DMS79 treated with DMSO at 0.1 percent for 48 hours (cell line): ENCODE measurements around the gene MAP3K9.
"Not testable (repeated sequence)": the region's sequence is repeated elsewhere in the genome, so short reads cannot be mapped to it uniquely, and the experiment has no call there.

Experiments used
- DNase-seq: peaks from one replicate; lab custom pipeline; 2025; lab: John Stamatoyannopoulos, UW

MAP3K9 gene

DNA sequence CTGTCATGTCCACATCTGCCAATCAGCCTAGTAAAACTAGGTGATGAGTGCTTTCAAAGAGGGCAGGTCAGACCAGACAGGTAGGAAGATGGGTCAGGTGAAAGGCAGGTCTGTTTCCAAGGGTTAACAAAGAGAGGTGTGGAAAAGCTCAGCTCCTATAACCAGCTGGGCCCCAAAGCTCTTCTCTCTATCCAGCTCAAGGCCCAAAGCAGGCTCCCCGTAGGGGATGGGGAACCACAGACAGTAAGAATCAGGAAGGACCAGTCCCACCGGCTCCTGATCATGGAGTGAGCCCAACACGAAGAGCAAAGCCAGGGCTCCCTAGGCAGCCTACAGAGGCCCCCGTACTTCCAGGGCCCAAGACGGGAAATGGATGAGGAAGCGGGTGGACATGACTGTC is 84.4 kb downstream of the MAP3K9 start:
- no peak for DNase-seq

DNA sequence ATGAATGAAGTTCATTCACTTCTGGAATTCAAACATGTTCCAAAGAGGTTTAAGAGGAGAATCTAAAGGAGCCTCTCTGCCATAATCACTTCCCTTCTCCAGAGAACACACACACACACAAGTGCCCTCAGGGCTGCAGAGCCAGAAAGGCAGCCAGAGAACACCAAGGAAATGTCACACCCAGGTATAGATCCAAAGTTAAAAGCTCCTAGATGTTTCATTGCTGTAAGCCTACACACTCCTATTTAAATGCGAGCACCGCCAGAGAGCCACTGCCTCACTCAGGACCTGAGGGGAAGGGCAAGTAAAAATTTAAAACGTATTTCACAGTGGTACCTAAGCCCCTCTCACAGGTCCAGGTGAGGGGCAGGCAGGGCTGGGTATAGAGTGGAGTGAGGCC is 85.2 kb downstream of the MAP3K9 start:
- DNase-seq, result no peak

DNA sequence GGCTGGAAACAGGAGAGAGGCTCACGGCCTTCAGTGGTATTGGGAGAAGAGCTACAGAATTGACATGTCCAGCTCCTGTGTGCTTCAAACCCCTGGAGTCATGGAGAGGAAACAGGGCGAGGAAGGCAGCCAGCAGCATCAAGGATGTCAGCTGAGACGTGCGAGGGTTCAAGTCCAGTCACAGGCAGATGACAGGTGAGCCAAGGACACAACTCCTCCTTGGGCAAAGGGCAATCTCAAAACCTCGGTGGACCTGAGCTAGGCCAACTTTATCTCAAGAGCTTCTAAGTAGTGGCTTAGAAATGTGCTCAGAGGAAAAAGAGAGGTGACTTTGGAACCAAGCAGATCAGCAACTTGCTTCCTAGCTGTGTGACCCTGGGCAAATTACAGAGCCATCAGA is 86.0 kb downstream of the MAP3K9 start:
- DNase-seq, result no peak

DNA sequence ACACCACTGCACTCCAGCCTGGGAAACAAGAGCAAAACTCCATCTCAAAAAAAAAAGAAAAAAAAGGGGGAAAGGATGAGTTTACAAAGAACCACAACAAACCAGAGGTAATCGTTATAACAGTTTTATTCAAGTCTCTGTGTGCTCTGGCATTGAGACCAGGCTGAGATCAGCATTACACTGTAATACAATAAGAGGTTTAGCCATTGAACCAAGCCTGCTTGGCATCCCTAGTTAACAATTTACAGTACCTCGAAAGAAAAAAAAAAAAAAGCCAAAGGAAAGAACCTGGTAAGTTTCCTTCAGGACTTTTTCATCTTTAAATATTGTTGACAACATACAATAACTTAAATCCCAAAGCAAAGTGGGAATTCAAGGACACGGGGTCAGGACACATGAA is 86.9 kb downstream of the MAP3K9 start:
- DNase-seq, result no peak

DNA sequence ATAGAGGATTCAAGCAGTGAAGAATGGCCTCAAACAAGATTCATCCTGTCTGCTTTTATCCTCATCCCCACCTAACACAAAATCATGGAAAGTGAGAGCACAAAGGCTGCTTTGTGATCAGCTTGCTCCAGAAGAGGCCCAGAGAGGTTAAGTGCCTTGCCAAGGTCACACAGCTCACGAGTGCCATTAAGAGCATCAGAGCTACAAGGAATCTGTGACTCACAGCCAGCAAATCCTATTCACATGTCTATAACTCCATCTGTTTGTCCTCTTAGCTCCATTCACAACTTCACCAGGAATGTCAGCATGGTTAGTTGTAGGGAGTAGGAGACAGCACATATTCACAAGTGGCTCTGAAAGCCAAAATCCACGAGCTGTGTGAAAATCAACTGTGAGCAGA is 87.8 kb downstream of the MAP3K9 start:
- DNase-seq, result no peak

DNA sequence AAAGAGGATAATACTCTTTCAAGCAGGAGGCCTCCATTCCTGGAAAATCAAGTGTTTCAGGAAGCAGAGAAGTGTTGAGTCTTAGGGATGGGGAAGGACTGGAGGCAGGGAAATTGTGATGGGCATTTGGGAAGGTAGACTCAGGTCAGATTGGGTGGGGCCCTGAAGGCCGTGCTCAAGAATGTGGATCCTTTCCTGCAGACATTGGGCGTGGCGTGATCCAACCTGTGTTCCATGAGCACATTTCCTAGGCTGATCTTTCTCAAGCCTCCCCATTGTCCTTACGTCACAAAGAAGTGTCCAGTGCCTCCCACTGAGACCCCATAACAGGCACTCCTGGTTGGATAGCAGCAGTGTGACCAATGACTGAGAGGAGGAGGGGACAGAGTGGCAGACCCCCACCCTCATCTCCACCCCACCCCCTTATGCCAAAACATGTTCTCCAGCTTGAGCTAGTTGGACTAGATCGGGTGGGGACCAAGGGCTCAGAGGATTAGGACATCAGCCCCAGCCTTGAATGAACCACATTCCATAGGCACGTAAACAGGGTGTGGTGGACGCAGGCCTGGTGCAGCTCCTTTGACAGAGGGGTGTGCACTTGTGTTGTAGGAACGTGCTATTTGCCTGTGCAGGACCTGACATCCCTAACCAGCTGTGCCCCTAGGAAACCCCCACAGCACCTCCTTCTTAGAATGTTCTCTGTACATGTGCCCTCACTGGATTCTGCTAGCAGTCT is 90.8 kb downstream of the MAP3K9 start:
- DNase-seq, result no peak

DNA sequence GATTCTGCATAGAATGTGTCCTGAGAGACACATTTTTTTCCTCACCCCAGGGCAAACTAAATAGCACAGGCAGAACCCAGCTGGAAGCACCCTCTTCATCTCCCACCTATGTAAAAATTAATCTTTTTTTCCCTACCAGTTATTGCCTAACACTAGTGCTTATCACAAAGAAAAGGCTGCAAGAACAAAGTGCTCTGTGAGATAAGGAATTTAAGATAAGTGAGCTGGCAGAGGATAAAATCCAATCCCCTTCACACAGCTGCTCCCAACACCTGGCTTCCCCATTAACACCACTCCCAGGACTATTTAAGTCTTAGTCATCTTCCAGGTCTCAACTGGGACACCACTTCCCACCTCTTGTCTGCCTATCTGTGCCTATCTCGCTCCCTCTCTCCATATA is 92.4 kb downstream of the MAP3K9 start:
- no peak for DNase-seq

DNA sequence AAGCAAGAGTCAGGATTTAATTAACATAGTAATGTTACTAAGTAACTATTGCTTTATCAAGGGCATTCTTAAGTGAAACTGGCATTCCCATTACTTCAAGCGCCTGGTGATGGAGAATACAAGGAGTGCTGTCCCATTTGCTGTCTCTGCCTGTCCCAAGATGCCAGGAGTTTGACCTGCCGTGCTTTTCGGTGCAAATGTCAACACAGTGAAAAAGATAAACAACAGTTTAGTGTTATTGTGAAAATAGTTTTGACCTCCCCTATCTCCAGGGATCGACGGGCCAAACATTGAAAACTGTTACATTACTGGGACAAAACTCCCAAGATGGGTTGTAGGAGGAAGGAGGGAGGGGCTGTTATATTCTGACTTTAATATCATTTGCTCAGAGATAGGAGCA is 92.8 kb downstream of the MAP3K9 start:
- no peak for DNase-seq

DNA sequence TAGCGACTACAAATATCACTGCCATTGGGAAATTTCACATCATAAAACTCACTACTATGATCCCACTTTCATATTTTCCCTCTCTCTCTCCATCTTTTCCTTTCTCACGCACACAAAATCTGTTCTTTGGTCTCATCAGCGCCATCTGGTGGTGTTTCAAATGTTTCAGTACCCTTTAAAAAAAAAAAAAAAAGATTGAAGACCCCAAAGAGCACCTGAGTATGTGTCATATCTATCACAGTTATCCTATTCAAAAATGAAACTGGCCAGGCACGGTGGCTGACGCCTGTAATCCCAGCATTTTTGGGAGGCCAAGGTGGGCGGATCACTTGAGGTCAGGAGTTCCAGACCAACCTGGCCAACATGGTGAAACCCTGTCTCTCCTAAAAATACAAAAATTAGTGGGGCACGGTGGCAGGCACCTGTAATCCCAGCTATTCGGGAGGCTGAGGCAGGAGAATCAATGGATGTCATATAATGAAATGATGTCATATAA is 95.2 kb downstream of the MAP3K9 start:
- peak; percentile 87 for DNase-seq

DNA sequence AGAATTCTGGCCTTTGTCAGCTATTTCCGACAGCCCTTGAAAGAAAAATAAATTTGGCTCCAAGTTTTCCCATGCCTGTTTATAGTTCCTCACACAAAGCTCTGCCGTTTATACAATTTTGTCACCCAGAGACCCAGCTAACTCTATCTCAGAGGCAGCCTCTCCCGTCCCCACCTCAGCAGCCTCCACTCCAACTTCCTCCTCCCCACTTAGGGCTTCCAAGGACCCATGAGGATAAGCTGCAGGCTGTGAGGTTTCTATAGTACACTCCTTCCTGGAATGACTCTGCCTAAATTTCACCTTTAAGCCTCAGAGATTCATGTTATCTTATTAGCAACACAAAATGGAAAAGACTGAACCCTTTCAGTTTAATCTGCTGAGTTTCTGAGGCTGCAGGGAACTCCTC is 95.8 kb downstream of the MAP3K9 start:
- DNase-seq, result no peak

DNA sequence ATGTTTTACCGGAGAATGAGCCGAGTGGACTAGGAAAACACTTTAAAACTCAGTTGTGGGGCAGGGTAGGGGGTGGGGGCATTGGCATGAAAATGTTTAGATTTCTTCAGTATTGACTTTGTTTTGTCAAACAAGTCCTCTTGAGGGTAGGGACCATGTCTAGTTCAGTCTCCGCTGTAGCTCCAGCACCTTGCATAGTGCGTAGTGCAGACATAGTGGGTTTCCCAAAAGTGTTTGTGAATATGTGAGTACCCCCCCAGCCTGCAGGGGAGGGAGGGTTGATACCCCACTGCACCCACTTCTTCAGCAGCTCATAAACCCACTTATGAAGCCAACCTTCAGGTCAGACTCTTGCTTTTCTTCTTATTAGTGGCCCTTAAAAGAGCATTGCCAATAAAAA is 96.2 kb downstream of the MAP3K9 start:
- DNase-seq, result no peak

DNA sequence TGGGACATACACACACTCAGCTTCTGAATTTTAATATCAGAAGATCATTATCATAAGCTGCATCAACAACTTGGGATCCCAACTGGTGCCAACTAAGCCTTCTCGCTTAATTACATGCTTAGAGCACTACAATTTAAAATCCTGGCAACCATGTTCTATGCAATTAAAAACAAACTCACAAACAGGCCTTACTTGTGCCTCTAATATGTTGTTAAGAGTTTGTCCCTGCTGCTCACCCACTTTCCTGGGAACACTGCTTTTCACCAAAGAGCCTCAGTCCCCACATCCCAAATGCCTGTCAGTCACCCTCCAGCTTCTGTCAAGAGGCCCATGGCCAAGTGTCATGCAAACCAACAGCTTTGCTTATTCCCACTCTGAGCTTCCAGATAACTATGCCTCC is 97.9 kb downstream of the MAP3K9 start:
- no peak for DNase-seq

DNA sequence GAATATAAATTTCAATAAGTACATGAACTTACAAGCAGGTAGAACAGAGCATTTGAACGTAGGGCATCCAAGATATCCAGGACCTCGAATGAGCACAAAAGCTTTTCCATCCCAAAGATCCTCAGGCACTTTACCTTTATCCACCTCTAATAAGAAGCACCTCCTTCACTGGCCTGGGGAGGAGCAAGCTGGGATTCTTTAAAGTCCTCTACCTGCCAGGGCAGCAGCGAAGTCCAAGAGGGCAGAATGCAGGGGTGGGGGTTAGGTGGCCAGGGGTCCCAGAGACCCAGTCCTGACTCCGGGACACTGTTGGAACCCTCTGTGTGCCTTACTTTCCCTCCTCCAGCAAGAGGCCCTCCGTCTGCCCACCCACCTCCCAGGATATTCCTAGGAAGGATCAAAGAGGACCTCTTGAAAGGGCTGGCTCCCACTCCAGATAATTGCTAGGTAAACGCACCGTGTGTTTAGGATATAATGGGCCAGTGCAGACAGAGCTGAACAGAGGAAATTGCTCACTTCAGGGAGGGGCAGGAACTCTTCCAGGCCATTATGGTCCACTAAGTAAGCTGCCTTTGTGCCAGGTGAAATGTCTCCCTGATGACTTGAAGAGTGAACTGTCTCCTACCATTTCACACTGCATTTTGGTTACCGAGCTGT is 99.5 kb downstream of the MAP3K9 start:
- DNase-seq, result peak; percentile 99

DNA sequence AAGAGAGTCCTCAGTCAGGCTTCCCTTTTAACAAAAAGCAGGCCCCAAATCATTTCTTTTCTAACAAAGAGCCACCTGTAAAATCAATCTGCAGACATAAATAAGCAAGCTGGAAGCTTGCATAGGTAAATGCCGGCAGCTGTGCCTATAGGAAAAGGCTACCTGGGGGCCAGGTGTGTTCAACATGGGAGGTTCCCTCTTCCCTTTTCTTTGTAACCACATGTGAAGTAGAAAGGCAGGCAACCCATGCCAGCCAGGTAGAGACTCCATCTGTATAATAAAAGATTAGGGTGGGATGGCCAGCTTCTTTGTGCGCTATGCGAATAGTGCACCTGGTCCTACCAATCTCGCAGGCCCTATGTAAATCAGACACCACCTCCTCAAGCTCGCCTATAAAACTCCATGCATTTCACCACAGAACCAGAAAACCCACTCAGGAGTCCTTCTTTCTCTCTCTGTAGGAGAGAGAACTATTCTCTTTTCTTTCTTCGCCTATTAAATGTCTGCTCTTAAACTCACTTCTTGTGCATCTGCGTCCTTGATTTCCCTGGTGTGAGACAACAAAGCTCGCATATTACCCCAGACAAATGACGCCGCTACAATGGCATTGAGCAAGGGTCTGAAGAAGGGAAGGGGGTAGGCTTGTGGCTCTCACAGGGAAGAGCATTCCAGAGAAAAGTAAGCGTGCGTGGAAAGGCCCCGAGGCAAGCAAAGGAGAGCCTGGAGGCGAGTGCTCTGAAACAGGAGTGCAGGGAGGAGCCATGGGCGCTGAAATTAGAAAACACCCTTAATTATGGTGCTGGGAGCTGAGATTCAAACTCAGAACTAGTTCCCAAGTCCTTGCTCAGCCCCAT is 100.4 kb downstream of the MAP3K9 start:
- DNase-seq, result peak; percentile 77

DNA sequence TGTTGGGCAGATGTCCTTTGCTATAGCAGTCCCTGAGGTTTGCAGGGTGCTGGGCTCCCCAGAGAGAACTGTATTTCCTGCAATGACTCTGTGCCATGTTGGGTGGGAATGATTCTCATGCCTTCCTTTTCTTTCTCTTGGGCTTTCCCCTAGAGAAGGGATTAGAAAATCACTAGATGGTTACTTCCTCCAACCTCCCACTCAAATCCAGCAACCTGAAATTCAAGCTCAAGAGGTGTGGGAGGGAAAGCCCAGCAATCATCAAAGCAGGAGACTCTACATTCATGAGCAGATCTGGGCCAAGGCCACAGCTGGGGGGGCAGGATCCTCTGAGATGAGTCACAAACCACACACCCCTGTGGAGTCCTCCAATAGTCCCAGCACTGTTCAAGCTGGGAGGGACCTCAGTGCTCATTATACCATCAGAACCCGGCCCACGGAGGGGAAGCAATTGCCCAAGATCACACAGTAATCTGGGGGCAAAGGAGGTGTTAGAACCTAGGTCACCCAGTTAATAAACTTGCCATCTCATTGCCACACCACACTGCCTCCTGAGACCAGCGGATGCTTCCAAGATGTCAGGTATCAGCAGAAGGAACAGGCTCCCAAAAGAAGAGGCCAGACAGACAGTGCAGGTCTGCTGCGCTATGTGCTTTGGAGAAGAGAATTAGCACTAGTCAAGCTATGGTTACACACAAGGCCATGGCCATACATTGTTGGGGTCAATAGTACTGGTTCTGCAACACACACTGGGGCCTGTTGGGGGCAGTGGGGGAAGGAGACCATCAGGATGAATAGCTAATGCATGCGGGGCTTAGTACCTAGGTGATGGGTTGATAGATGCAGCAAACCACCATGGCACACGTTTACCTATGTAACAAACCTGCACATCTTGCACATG is 101.9 kb downstream of the MAP3K9 start:
- DNase-seq, result no peak

DNA sequence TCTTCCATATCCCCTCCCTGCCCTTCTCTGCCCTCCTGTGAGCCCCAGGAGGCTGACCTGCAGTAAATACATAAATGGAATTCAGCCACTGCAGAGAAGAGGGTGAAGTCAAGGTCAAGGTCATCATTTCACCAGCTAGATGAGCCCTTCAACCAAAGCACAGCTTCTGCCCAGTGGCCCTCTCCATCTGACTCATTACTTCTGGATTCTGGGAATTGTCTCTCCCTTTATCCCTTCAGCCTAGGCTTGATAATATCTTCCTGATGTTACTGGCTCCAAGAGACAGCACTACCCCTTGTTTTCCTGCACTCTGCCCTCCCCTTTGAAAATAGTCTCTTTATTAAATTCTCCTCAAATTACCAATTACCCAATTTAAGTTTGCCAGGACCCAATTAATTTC is 103.1 kb downstream of the MAP3K9 start:
- DNase-seq, result no peak

DNA sequence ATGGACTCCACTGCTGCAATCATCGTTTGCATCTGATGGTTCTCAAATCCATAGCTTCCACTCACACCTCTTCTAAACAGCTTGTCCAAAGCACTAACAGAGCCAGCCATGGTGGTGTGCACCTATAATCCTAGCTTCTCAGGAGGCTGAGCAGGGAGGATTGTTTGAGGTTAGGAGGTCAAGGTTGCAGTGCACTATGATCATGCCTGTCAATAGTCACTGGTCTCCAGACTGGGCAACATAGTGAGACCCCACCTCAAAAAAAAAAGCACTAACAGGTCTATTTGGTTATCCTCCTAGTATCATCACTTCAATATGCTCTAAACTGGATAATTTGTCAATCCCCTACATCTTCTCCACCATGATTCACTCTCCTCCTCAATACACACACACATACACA is 104.4 kb downstream of the MAP3K9 start:
- DNase-seq, result no peak

DNA sequence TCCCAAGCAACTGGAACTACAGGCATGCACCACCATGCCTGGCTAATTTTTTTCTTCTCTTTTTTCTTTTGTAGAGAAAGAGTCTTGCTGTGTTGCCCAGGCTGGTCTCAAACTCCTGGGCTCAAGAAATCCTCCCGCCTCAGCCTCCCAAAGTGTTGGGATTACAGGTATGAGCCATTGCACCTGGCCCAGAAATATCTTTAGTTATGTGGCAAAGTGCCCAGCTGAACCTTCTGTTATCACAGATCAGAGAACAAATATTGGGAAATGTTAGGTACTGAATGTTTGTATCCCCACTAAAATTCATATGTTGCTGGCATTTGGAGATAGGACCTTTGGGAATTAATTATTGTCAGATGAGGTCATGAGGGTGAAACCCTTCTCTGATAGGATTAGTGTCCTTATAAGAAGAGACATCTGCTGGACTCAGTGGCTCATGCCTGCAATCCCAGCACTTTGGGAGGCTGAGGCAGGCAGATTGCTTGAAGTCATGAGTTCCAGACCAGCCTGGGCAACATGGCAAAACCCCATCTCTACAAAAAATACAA is 105.6 kb downstream of the MAP3K9 start:
- not testable (repeated sequence) for DNase-seq

DNA sequence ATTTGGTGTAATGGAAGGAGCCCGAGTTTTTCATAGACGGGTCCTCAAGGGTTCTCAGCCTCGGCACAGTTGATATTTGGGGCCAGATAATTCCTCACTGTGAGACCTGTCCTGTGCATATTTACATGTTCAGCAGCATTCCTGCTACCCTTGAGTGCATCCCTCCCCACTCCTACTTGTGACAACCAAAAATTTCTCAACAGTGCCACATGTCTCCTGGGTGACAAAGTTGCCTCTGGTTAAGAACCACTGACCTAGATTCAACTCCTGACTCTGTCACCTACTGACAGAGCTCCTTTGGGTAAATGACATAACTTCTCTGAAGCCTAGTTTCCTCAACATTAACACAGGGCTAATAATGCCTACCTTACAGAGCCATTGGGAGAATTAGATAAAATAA is 107.2 kb downstream of the MAP3K9 start:
- no peak for DNase-seq

DNA sequence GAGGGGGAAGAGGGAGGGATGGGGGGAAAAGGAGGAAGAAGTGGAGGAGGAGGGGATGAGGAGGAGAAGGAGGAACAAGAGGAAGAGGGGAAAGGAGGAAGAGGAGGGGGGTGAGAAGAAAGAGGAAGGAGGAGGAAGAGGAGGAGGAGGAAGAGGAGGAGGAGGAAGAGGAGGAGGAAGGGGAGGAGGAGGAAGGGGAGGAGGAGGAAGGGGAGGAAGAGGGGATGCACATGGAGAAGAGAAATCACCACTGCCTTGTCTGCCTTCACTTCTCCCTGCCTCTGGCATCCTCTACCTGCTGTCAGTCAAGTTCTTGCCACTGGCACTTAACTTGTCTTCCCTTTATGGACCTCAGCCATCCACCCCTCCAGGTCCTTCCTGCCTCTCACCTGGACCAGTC is 107.7 kb downstream of the MAP3K9 start:
- no peak for DNase-seq

DNA sequence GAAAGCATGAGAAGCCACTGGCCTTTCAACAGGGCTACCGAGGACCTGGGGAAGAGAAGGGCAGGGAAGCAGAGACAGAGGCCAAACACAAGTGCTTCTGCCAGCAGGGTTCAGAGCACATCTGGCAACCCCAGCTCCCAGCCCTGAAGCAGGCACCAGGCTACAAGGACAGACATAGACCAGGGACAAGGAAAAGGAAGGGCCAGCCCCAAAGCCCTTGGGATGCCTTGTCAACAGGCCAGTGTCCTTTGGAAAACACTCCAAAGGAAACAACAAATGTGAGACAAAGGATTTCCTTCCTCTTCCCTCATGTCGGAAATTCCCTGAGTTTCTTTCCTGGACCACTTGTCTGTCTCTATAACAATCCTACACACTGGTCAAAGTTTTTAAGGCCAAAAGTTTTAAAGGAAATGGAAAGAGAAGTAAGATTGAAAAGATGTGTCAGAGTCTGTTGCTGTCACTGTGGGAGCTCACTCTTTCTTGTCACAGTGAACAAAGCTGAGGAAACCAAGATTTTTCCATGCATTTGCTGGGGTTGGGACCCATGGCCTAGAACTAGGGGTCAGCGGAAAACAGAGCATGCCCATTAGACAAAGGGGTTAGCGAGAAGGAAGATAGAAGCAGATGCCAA is 108.2 kb downstream of the MAP3K9 start:
- DNase-seq, result no peak
